Smooth muscle cell (in vitro differentiated cells): Measurements from ENCODE around the gene NCKAP1. TPM values are rescaled to one million over a fixed set of nuclear protein-coding genes. Genes with fewer than 3 reads are reported as not detected.
"Not testable (repeated sequence)": the region's sequence is repeated elsewhere in the genome, so short reads cannot be mapped to it uniquely, and the experiment has no call there.

Experiments used
- DNase-seq: peaks from one replicate; lab custom pipeline; 2025; ENCODE audit not compliant: unreplicated experiment; lab: John Stamatoyannopoulos, UW
- H2AFZ ChIP-seq: fragments of 200-600 bp; sonication (generic); 2 replicates; pipeline ENCODE4 v1.6.0; 2016; ENCODE audit warnings: antibody characterized with exemption, low read depth, mild to moderate bottlenecking
- H3F3A ChIP-seq: fragments of 200-600 bp; sonication (generic); 2 replicates; pipeline ENCODE4 v1.6.0; 2017; ENCODE audit warnings: antibody characterized with exemption, low read depth
- H3K27ac ChIP-seq: fragments of 200-600 bp; sonication (generic); 2 replicates; pipeline ENCODE4 v1.5.1; 2016; ENCODE audit warnings: low read depth, mild to moderate bottlenecking
- H3K27me3 ChIP-seq: fragments of 200-600 bp; sonication (generic); 2 replicates; pipeline ENCODE4 v1.6.1; 2016; ENCODE audit warnings: low read depth, mild to moderate bottlenecking
- H3K36me3 ChIP-seq: fragments of 200-600 bp; sonication (generic); 2 replicates; pipeline ENCODE4 v1.5.1; 2016; ENCODE audit warnings: low read depth
- H3K4me1 ChIP-seq: fragments of 200-600 bp; sonication (generic); 2 replicates; pipeline ENCODE4 v1.5.1; 2016; ENCODE audit warnings: low read depth
- H3K4me2 ChIP-seq: fragments of 200-600 bp; sonication (generic); 2 replicates; pipeline ENCODE4 v1.6.0; 2016; ENCODE audit warnings: mild to moderate bottlenecking
- H3K4me3 ChIP-seq: fragments of 200-600 bp; sonication (generic); 2 replicates; pipeline ENCODE4 v1.5.1; 2016; ENCODE audit warnings: mild to moderate bottlenecking
- H3K79me2 ChIP-seq: fragments of 200-600 bp; sonication (generic); 2 replicates; pipeline ENCODE4 v1.6.0; 2016; ENCODE audit warnings: low read depth, mild to moderate bottlenecking
- H3K9ac ChIP-seq: fragments of 200-600 bp; sonication (generic); 2 replicates; pipeline ENCODE4 v1.6.0; 2016; ENCODE audit warnings: low read depth
- H3K9me3 ChIP-seq: fragments of 200-600 bp; sonication (generic); replicated peaks from 2 replicates; pipeline ENCODE4 v1.5.1; 2016; ENCODE audit warnings: low read depth
- H4K20me1 ChIP-seq: fragments of 200-600 bp; sonication (generic); 2 replicates; pipeline ENCODE4 v1.6.0; 2016; ENCODE audit warnings: low read depth
- WGBS: methylation state at CpG from one replicate; pipeline ENCODE4 v1.1.7; 2016; ENCODE audit warnings: low lambda C conversion rate; 5-methylcytosine and 5-hydroxymethylcytosine counted together
- polyA plus RNA-seq: library from polyadenylated mRNA; unstranded; fragments of >200 nt; fragmentation: Nextera tagmentation; extraction: Ambion mirVana; gene quantifications from 2 replicates; pipeline ENCODE4 v1.2.1, GENCODE V29; 2016
- total RNA-seq: library from RNA; depleted of rRNA; stranded (reverse); fragments of >200 nt; gene quantifications from 2 replicates; pipeline ENCODE4 v1.2.3, GENCODE V29; 2014
- TF ChIP-seq, protein P1 (sequence below): fragments of 200-600 bp; sonication (generic); IDR thresholded peaks from 2 replicates; pipeline ENCODE4 v1.5.1; 2017; ENCODE audit warnings: borderline replicate concordance, mild to moderate bottlenecking, antibody characterized with exemption; ENCODE audit not compliant: insufficient read depth, poor library complexity, severe bottlenecking

The NCKAP1 gene
- total and polyA plus RNA-seq, 2 experiments from 2014 or later, result 54.2 to 209 TPM

DNA sequence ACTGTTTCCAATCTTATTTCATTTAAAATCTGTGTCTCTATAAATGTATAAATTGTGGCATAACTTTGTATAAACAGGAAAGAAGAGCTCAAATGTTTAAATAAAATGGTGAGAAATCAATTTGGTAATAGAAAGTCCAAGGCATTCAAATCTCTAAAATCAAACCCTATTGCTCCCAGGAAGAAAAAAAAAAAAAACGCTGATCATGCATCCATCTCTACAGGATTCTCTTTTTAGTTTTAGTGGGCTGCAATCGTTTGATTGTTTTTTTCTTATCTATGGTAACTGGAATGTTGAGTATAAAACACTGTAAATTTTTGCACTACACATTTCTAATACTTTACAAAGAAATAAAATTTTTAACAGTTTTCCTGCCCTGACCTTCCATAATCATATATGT, 75.6 kb downstream of the NCKAP1 start:
- H3K4me2 ChIP-seq, result no peak overlapping the region
- no peaks in the 10 kb centered on the region for H3K9me3 ChIP-seq
- peaks cover 24% of the 10 kb centered on the region for H4K20me1 ChIP-seq
- H3K4me3 ChIP-seq, result no peak overlapping the region
- DNase-seq, result no peak
- no peak overlapping the region for H3K27ac ChIP-seq
- peaks cover 28% of the 10 kb centered on the region for H3K36me3 ChIP-seq
- peaks cover 2% of the 10 kb centered on the region for H3F3A ChIP-seq
- WGBS, result 90% methylated on average over 2 of the region's 2 CpGs
- no peak overlapping the region for H3K9ac ChIP-seq
- no peaks in the 10 kb centered on the region for H3K4me1 ChIP-seq
- TF ChIP-seq, protein P1, sequence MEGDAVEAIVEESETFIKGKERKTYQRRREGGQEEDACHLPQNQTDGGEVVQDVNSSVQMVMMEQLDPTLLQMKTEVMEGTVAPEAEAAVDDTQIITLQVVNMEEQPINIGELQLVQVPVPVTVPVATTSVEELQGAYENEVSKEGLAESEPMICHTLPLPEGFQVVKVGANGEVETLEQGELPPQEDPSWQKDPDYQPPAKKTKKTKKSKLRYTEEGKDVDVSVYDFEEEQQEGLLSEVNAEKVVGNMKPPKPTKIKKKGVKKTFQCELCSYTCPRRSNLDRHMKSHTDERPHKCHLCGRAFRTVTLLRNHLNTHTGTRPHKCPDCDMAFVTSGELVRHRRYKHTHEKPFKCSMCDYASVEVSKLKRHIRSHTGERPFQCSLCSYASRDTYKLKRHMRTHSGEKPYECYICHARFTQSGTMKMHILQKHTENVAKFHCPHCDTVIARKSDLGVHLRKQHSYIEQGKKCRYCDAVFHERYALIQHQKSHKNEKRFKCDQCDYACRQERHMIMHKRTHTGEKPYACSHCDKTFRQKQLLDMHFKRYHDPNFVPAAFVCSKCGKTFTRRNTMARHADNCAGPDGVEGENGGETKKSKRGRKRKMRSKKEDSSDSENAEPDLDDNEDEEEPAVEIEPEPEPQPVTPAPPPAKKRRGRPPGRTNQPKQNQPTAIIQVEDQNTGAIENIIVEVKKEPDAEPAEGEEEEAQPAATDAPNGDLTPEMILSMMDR, result no peak
- H2AFZ ChIP-seq, result no peak overlapping the region
- H3K27me3 ChIP-seq, result no peaks in the 10 kb centered on the region
- peaks cover 61% of the 10 kb centered on the region for H3K79me2 ChIP-seq

DNA sequence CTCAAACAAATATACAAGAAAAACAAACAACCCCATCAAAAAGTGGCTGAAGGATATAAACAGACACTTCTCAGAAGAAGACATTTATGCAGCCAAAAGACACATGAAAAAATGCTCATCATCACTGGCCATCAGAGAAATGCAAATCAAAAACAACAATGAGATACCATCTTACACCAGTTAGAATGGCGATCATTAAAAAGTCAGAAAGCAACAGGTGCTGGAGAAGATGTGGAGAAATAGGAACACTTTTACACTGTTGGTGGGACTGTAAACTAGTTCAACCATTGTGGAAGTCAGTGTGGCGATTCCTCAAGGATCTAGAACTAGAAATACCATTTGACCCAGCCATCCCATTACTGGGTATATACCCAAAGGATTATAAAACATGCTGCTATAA, 77.4 kb downstream of the NCKAP1 start:
- not testable (repeated sequence) for H2AFZ ChIP-seq, H3K9ac ChIP-seq, H3F3A ChIP-seq, H3K9me3 ChIP-seq, DNase-seq, H3K27ac ChIP-seq, H3K4me1 ChIP-seq, H3K4me3 ChIP-seq, H3K27me3 ChIP-seq, H3K4me2 ChIP-seq
- H3K79me2 ChIP-seq, result peaks cover 59% of the 10 kb centered on the region
- peaks cover 22% of the 10 kb centered on the region for H4K20me1 ChIP-seq
- H3K36me3 ChIP-seq, result peaks cover 28% of the 10 kb centered on the region
- 100% methylated on average over 2 of the region's 2 CpGs for WGBS

DNA sequence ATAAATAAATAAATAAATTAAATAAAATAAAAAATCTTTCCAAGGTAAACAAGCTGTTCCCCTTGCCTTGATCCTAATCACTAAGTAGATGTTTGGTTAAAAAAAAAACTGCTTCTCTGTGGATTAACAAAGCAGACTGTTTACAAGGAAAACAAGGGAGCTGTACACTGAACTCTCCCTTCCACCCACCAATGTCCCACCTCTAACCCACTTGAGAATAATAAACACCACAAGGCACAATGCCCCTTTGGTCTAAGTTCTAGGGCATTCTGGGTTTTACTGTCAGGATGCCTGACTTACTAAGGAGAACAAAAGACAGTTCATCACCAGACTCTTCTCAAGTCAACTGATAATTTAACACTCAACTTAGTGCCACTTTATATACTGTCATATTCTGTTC, 83.5 kb downstream of the NCKAP1 start:
- H3K36me3 ChIP-seq, result peaks cover 34% of the 10 kb centered on the region

DNA sequence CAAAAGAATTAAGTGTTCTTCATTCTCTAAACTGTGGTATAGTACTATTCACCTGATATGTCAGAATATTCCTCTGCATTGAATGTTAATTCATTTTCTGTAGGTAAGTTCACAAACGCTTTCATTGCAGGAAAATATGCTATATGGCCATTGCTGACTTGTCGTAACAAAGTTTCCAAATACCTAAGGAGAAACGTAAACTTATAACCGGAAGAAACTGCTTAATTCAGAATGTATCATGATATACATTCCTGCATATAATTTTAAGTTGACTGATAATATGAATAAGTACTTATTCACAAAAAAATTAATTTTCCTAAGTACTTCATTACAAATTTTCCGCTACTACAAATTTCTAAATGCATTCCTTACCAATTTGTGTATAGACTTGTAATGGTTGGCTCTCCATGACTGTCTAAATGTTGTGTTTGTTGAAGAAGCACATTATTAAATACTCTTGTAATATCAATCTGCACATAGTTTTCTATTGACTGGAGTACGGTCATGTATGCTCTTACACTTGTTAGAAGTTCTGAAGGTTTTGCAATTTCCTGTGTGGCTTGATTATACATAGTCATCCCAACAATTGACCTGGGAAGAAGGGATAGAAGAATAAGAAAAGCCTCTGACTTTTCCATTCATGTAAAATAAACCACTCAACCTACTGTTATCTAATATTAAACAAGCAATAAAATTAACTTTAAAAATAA, 85.4 kb downstream of the NCKAP1 start:
- no peak for DNase-seq
- no peak overlapping the region for H3K4me2 ChIP-seq
- peaks cover 7% of the 10 kb centered on the region for H3K4me1 ChIP-seq
- 96% methylated on average over 6 of the region's 6 CpGs for WGBS
- peaks cover 24% of the 10 kb centered on the region for H4K20me1 ChIP-seq
- peaks cover 41% of the 10 kb centered on the region for H3K36me3 ChIP-seq
- H3K79me2 ChIP-seq, result peaks cover 24% of the 10 kb centered on the region
- no peak overlapping the region for H3K27ac ChIP-seq
- no peak overlapping the region for H3K9ac ChIP-seq
- H3F3A ChIP-seq, result peaks cover 6% of the 10 kb centered on the region
- no peak overlapping the region for H2AFZ ChIP-seq
- H3K4me3 ChIP-seq, result no peak overlapping the region
- TF ChIP-seq, protein P1, result no peak
- no peaks in the 10 kb centered on the region for H3K9me3 ChIP-seq
- no peaks in the 10 kb centered on the region for H3K27me3 ChIP-seq

More for the DNA sequence above, 83.5 kb downstream of the NCKAP1 start:
- H3K4me1 ChIP-seq, result peaks cover 7% of the 10 kb centered on the region
- TF ChIP-seq, protein P1, result no peak
- no peak overlapping the region for H3K27ac ChIP-seq
- no peaks in the 10 kb centered on the region for H3K9me3 ChIP-seq
- H3K9ac ChIP-seq, result no peak overlapping the region
- no peaks in the 10 kb centered on the region for H3K27me3 ChIP-seq
- H3K4me3 ChIP-seq, result no peak overlapping the region
- peaks cover 6% of the 10 kb centered on the region for H3F3A ChIP-seq
- DNase-seq, result no peak
- peaks cover 29% of the 10 kb centered on the region for H3K79me2 ChIP-seq
- H3K4me2 ChIP-seq, result no peak overlapping the region
- no peak overlapping the region for H2AFZ ChIP-seq
- H4K20me1 ChIP-seq, result peaks cover 30% of the 10 kb centered on the region
